GM15510 (cell line): Measurements from ENCODE around the gene KDM6A.

ENCODE experiments used
- POLR2A ChIP-seq: IDR thresholded peaks from 3 replicates; pipeline ENCODE4 v1.6.1; 2011; ENCODE audit warnings: borderline replicate concordance; ENCODE audit not compliant: insufficient read length; ENCODE audit errors: extremely low read depth

Gene KDM6A

GRCh38 chrX:44944894-44945293 is 71.9 kb downstream of the KDM6A start:
- no peak for TF ChIP-seq POLR2A

GRCh38 chrX:44945736-44946135 is 72.7 kb downstream of the KDM6A start:
- no peak for TF ChIP-seq POLR2A

GRCh38 chrX:44946771-44947170 is 73.8 kb downstream of the KDM6A start:
- TF ChIP-seq POLR2A = no peak

GRCh38 chrX:44947995-44948394 is 75.0 kb downstream of the KDM6A start:
- TF ChIP-seq POLR2A = no peak

- TF ChIP-seq POLR2A = no peak
Measured at GRCh38 chrX:44948406-44948805, 75.4 kb downstream of the KDM6A start.

- no peak for TF ChIP-seq POLR2A
Measured at GRCh38 chrX:44949125-44949524, 76.1 kb downstream of the KDM6A start.

- no peak for TF ChIP-seq POLR2A
Measured at GRCh38 chrX:44951572-44952067, 78.6 kb downstream of the KDM6A start.

GRCh38 chrX:44952329-44953027 is 79.5 kb downstream of the KDM6A start:
- TF ChIP-seq POLR2A = no peak

GRCh38 chrX:44953734-44954502 is 80.9 kb downstream of the KDM6A start:
- TF ChIP-seq POLR2A = no peak

- TF ChIP-seq POLR2A = no peak
Measured at GRCh38 chrX:44954562-44954961, 81.6 kb downstream of the KDM6A start.

GRCh38 chrX:44957848-44958247 is 84.9 kb downstream of the KDM6A start:
- TF ChIP-seq POLR2A = no peak

GRCh38 chrX:44958480-44958879 is 85.5 kb downstream of the KDM6A start:
- no peak for TF ChIP-seq POLR2A

GRCh38 chrX:44961817-44962607 is 89.0 kb downstream of the KDM6A start:
- TF ChIP-seq POLR2A = no peak

- no peak for TF ChIP-seq POLR2A
Measured at GRCh38 chrX:44962944-44963343, 90.0 kb downstream of the KDM6A start.

- no peak for TF ChIP-seq POLR2A
Measured at GRCh38 chrX:44967221-44967620, 94.2 kb downstream of the KDM6A start.
